D721Med (cell line): ENCODE results near the gene GALNT1.

Source experiments
- DNase-seq: peaks from one replicate; pipeline ENCODE4 v3.0.0; 2011; ENCODE audit warnings: low spot score; ENCODE audit not compliant: insufficient read length
- FAIRE-seq: peaks from 2 replicates; lab custom pipeline; 2011; peaks lifted over from hg19 to GRCh38; lab: Jason Lieb, UNC
- CTCF ChIP-seq: IDR thresholded peaks from 2 replicates; pipeline ENCODE4 v1.5.1; 2012; ENCODE audit warnings: mild to moderate bottlenecking, control low read depth; ENCODE audit not compliant: insufficient read depth; ENCODE audit errors: missing control alignments

GALNT1 gene

GRCh38 chr18:35689728-35690127 lies 108.2 kb downstream of the GALNT1 start:
- no peak for TF ChIP-seq CTCF
- DNase-seq (no peak), FAIRE-seq (peak; percentile 41)

- no peak for DNase-seq
- peak; percentile 69 for FAIRE-seq
- no peak for TF ChIP-seq CTCF
Observed at GRCh38 chr18:35691625-35692024, 110.1 kb downstream of the GALNT1 start.

- FAIRE-seq: peak; percentile 16
Observed at GRCh38 chr18:35692866-35693265, 111.3 kb downstream of the GALNT1 start.

GRCh38 chr18:35693829-35694228 lies 112.3 kb downstream of the GALNT1 start:
- no peak for DNase-seq
- FAIRE-seq: no peak
- no peak for TF ChIP-seq CTCF

More at GRCh38 chr18:35692866-35693265, 111.3 kb downstream of the GALNT1 start:
- no peak for TF ChIP-seq CTCF
- DNase-seq: no peak

GRCh38 chr18:35694808-35695207 lies 113.3 kb downstream of the GALNT1 start:
- FAIRE-seq (peak; percentile 67), DNase-seq (no peak)
- no peak for TF ChIP-seq CTCF

- TF ChIP-seq CTCF: no peak
- DNase-seq: no peak
- no peak for FAIRE-seq
Observed at GRCh38 chr18:35695384-35695783, 113.8 kb downstream of the GALNT1 start.

- FAIRE-seq (peak; percentile 74), DNase-seq (no peak)
- no peak for TF ChIP-seq CTCF
Observed at GRCh38 chr18:35695803-35696202, 114.3 kb downstream of the GALNT1 start.
